IMR-90 (cell line): Measurements from ENCODE around the gene ASB1.

ENCODE experiments used
- CEBPB ChIP-seq: IDR thresholded peaks from 2 replicates; pipeline ENCODE4 v1.6.1; 2012; ENCODE audit warnings: low read depth, low read length, improper control_type of control experiment
- CTCF ChIP-seq: conservative IDR thresholded peaks from 2 replicates; pipeline ENCODE4 v1.5.1; 2012; ENCODE audit warnings: mild to moderate bottlenecking, low read depth, low read length, improper control_type of control experiment
- FOS ChIP-seq: fragments of 150-350 bp; IDR thresholded peaks from 2 replicates; pipeline ENCODE4 v1.6.1; 2016; ENCODE audit warnings: low read depth, low read length
- MAFK ChIP-seq: IDR thresholded peaks from 2 replicates; pipeline ENCODE4 v1.6.1; 2012; ENCODE audit warnings: low read depth, low read length, improper control_type of control experiment
- MAZ ChIP-seq: IDR thresholded peaks from 2 replicates; pipeline ENCODE4 v1.6.1; 2012; ENCODE audit warnings: low read depth, mild to moderate bottlenecking, low read length, improper control_type of control experiment, moderate library complexity, borderline replicate concordance
- MXI1 ChIP-seq: IDR thresholded peaks from 2 replicates; pipeline ENCODE4 v1.6.1; 2012; ENCODE audit warnings: low read depth, mild to moderate bottlenecking, low read length, moderate library complexity, borderline replicate concordance
- NFE2L2 ChIP-seq: fragments of 150-350 bp; IDR thresholded peaks from 2 replicates; pipeline ENCODE4 v1.6.1; 2016; ENCODE audit warnings: low read depth, mild to moderate bottlenecking, low read length
- POLR2A ChIP-seq: IDR thresholded peaks from 2 replicates; pipeline ENCODE4 v1.6.1; 2012; ENCODE audit warnings: mild to moderate bottlenecking, low read depth, low read length
- RAD21 ChIP-seq: IDR thresholded peaks from 2 replicates; pipeline ENCODE4 v1.6.1; 2012; ENCODE audit warnings: low read length, improper control_type of control experiment
- RCOR1 ChIP-seq: IDR thresholded peaks from 2 replicates; pipeline ENCODE4 v1.6.1; 2012; ENCODE audit warnings: mild to moderate bottlenecking, low read length, improper control_type of control experiment; ENCODE audit not compliant: insufficient replicate concordance
- RFX5 ChIP-seq: IDR thresholded peaks from 2 replicates; pipeline ENCODE4 v1.8.0; 2012; ENCODE audit warnings: low read depth, mild to moderate bottlenecking, low read length, moderate library complexity
- SMC3 ChIP-seq: fragments of 150-350 bp; IDR thresholded peaks from 2 replicates; pipeline ENCODE4 v1.6.1; 2016; ENCODE audit warnings: low read depth, mild to moderate bottlenecking, antibody characterized with exemption, low read length, moderate library complexity
- USF2 ChIP-seq: fragments of 150-350 bp; IDR thresholded peaks from 2 replicates; pipeline ENCODE4 v1.6.1; 2017; ENCODE audit warnings: mild to moderate bottlenecking, antibody characterized with exemption, low read length, low read depth
- TF ChIP-seq, protein P1 (sequence below): fragments of 150-350 bp; IDR thresholded peaks from 2 replicates; pipeline ENCODE4 v1.6.1; 2016; ENCODE audit warnings: low read depth, mild to moderate bottlenecking, low read length, moderate library complexity, borderline replicate concordance

DNA sequence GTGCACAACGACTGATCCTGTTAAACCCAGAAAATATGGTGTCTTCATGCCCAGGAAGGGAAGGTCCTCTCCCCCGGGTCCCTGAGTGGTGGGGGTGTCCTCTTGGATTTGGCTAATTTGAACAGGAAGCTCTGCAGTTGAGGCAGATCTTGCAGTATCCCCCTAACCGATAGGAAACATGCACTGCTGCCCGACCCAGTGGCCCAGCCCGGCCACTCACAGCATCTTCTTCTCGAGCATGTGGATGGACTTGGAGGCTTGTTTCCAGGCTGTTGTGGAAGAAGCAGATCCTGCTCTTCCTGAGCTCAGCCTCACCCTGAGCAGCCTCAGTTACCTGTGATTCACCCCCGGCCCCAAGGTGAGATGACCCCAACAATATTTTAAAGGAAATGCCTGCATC lies 46.4 kb upstream of the ASB1 start:
- no peak for TF ChIP-seq SMC3
- TF ChIP-seq CTCF = no peak
- no peak for TF ChIP-seq MAFK
- no peak for TF ChIP-seq POLR2A
- no peak for TF ChIP-seq CEBPB
- TF ChIP-seq MAZ = no peak
- TF ChIP-seq RAD21 = no peak
- TF ChIP-seq RFX5 = no peak
- no peak for TF ChIP-seq FOS
- no peak for TF ChIP-seq RCOR1
- no peak for TF ChIP-seq MXI1
- TF ChIP-seq, protein P1, sequence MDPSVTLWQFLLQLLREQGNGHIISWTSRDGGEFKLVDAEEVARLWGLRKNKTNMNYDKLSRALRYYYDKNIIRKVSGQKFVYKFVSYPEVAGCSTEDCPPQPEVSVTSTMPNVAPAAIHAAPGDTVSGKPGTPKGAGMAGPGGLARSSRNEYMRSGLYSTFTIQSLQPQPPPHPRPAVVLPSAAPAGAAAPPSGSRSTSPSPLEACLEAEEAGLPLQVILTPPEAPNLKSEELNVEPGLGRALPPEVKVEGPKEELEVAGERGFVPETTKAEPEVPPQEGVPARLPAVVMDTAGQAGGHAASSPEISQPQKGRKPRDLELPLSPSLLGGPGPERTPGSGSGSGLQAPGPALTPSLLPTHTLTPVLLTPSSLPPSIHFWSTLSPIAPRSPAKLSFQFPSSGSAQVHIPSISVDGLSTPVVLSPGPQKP = no peak
- TF ChIP-seq NFE2L2 = no peak
- no peak for TF ChIP-seq USF2
